GM10248 (cell line): ENCODE results near the gene OXA1L.
"Not testable (repeated sequence)": the region's sequence is repeated elsewhere in the genome, so short reads cannot be mapped to it uniquely, and the experiment has no call there.

Experiments used
- CTCF ChIA-PET: fragments of 300-600 bp; sonication (Branson Sonifier 250); formaldehyde crosslinking; extraction: SDS; loops from one replicate; lab custom pipeline; 2021; ENCODE audit warnings: antibody characterized with exemption; lab: Yijun Ruan, JAX
- POLR2A ChIA-PET: fragments of 350-650 bp; sonication (Branson Sonifier 250); formaldehyde crosslinking; extraction: SDS; loops from one replicate; lab custom pipeline; 2020; ENCODE audit warnings: antibody characterized with exemption; lab: Yijun Ruan, JAX
- DNase-seq: peaks from one replicate; pipeline ENCODE4 v3.0.0; 2012; ENCODE audit errors: extremely low spot score
- TF ChIP-seq, protein P1 (sequence below): IDR thresholded peaks from 2 replicates; pipeline ENCODE4 v1.5.1; 2012; ENCODE audit warnings: mild to moderate bottlenecking, low read depth; ENCODE audit errors: extremely low read depth, missing control alignments, control extremely low read depth

The OXA1L gene

DNA sequence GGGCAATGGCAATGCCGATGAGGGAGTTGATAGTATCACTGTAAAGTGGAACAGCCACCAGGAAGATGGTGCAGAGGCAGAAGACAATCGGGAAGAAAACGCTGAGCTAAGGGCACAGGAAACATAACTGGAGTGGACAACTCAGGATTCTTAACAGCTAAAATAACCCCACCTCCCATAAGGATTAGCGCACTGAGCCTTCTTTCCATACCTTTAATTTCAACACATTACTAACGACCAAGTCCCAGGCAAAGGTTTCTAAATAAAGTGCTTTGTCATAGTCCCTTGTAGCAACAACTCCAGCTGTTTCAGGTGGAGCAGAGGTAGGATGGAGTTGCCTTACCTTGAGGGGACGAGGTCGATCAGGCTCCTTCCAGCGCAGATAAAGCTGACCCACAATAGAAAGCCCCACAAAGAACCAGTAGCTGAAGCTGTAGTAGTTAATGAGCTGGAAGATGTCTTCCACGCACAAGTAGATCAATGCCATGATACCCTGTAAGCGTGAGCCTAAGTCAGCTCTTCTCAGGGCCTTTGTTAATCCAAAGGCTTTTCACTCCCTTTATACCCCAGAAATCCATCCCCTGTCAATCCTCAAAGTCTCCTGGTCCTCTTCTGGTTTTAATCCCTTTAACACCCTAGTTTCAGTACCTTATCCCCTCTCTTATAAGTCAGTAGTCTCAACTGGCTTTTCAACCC lies 7.7 kb downstream of the OXA1L start:
- TF ChIP-seq, protein P1, sequence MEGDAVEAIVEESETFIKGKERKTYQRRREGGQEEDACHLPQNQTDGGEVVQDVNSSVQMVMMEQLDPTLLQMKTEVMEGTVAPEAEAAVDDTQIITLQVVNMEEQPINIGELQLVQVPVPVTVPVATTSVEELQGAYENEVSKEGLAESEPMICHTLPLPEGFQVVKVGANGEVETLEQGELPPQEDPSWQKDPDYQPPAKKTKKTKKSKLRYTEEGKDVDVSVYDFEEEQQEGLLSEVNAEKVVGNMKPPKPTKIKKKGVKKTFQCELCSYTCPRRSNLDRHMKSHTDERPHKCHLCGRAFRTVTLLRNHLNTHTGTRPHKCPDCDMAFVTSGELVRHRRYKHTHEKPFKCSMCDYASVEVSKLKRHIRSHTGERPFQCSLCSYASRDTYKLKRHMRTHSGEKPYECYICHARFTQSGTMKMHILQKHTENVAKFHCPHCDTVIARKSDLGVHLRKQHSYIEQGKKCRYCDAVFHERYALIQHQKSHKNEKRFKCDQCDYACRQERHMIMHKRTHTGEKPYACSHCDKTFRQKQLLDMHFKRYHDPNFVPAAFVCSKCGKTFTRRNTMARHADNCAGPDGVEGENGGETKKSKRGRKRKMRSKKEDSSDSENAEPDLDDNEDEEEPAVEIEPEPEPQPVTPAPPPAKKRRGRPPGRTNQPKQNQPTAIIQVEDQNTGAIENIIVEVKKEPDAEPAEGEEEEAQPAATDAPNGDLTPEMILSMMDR: no peak
- no peak for DNase-seq
- POLR2A ChIA-PET: no interaction called here
- CTCF ChIA-PET: interaction anchor here (0.8 to 7.1 kb wide), 11 partner anchors 10 to 218 kb away, joined by 3 to 68 read pairs (median 4); no protein-coding TSS in a partner anchor

DNA sequence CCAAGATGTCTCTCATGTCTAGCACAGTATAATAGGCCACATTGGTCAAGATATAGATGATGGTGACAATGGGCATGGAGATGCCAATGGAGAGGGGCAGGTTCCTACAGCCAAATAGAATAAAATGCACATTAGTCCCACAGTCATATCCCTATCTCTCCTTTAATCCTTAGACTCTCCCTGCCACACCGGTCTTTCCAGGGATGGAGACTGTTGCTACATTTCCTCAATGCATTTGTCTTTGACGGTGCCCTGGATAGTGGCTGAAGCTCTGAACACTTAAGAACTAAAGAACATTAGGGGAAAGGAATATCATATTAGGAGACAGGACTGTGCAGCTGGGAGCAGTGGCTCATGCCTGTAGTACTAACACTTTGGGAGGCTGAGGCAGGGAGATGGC lies 9.7 kb downstream of the OXA1L start:
- no peak for DNase-seq
- POLR2A ChIA-PET: no interaction called here
- TF ChIP-seq, protein P1: no peak
- CTCF ChIA-PET: interaction anchor here (1.3 to 7.1 kb wide), 5 partner anchors 8 to 124 kb away, joined by 3 to 68 read pairs (median 6); partner anchors contain the start of gene OXA1L

DNA sequence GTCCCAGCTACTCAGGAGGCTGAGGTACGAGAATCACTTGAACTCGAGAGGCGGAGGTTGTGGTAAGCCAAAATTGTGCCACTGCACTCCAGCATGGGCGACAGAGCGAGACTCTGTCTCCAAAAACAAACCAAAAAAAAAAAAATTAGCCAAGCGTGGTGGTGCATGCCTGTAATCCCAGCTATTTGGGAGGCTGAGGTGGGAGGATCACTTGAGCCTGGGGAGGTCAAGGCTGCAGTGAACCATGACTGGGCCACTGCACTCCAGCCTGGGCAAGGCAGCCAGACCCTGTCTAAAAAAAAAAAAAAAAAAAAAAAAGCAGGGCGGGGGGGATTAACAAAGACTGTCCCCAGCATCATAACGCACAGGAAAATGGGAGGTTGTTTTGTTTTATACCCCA lies 10.4 kb downstream of the OXA1L start:
- POLR2A ChIA-PET, DNase-seq: not testable (repeated sequence)
- CTCF ChIA-PET: interaction anchor here (1.2 to 7.1 kb wide), 8 partner anchors 8 to 123 kb away, joined by 3 to 68 read pairs (median 6); partner anchors contain the start of gene OXA1L

DNA sequence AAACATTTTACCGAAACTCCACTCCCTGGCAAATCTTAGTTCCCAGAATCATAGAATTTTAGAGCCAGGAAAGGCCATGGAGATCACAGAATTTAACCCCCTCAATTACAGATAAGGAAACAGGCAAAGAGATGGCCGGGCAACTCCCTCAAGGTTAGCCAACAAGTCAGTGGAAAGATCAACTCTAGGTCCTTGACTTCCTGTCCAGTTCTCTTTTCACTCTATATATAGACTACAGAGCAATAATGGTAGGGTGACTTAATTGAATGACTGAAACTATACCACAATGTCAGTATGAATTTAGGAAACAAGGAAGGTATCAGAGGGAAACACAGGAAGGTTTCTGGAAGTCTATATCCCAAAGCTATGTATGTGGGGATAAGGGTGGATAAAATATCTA lies 11.6 kb downstream of the OXA1L start:
- TF ChIP-seq, protein P1: no peak
- no peak for DNase-seq
- ChIA-PET POLR2A (no interaction called here), CTCF (interaction anchor here (0.7 to 7.1 kb wide), 14 partner anchors 12 to 221 kb away, joined by 3 to 68 read pairs (median 5); partner anchors contain the start of genes LRP10 and OXA1L)

DNA sequence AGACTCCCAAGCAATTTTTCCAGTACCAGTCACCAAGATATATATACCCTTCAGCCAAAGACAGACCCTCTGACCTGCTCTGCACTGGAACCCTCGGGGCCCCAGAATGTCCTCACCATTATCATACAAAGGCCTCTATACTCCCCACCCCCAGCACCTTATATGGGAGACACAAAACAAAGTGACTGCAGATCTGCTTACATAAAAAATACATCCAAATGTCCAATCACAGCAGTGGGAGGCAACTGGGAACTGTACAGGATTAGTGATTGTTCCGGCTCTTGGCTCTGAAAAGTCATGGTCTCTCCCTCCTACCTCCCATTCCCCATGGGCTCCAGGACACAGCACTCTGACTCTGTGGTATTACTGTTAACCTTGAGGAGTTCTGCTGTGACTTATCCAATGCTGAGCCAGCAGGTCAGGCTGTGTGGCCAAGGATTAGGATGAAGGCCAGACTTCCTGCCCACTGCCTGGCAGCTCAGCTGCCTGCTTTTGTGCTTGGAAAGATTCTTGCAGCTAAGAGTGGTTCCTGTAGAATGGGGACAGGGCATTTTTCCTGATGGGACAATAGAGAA lies 13.7 kb downstream of the OXA1L start:
- no peak for DNase-seq
- TF ChIP-seq, protein P1: no peak
- CTCF ChIA-PET: interaction anchor here (1.6 kb wide), 1 partner anchor 10 kb away, joined by 8 read pairs; no protein-coding TSS in a partner anchor
- POLR2A ChIA-PET: no interaction called here

DNA sequence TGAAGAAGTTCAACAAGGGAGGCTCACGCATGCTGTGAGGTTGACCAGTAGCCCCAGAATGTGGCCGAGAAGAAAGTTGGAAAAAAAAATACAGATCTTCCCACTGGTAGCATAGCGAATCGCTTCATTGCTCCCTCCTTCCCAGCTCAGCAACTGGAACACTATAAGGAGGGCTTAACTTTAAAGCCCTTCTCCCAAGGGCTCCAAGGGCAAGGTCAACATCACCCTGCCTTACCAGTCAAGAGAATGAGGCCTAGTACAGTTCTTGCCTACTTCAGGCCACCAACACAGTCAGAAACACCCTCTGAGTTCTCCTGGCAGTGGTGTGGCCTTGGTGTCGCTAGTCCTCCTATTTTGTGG lies 14.4 kb downstream of the OXA1L start:
- ChIA-PET CTCF (interaction anchor here (0.9 to 2.6 kb wide), 9 partner anchors 9 to 210 kb away, joined by 3 to 11 read pairs (median 4); no protein-coding TSS in a partner anchor), POLR2A (interaction anchor here (1.0 kb wide), 1 partner anchor 9 kb away, joined by 5 read pairs; no protein-coding TSS in a partner anchor)
- DNase-seq: no peak
- TF ChIP-seq, protein P1: no peak
